Endodermal cell (in vitro differentiated cells): Measurements from ENCODE around the gene NRXN2. TPM values are rescaled to one million over a fixed set of nuclear protein-coding genes. Genes with fewer than 3 reads are reported as not detected.

Experiments used
- DNase-seq: peaks from one replicate; pipeline ENCODE4 v3.0.0-alpha.2; 2017
- H3K27ac ChIP-seq: 2 replicates; pipeline ENCODE4 v1.5.1; 2013; ENCODE audit warnings: mild to moderate bottlenecking, low read depth, low read length, moderate library complexity
- H3K27me3 ChIP-seq: 2 replicates; pipeline ENCODE4 v1.6.1; 2013; ENCODE audit warnings: mild to moderate bottlenecking, low read length, moderate library complexity; ENCODE audit not compliant: insufficient read depth, control insufficient read depth, poor library complexity, severe bottlenecking
- H3K36me3 ChIP-seq: 2 replicates; pipeline ENCODE4 v1.7.0; 2013; ENCODE audit warnings: mild to moderate bottlenecking, low read length, moderate library complexity; ENCODE audit not compliant: control insufficient read depth, insufficient read depth
- H3K4me1 ChIP-seq: one replicate; pipeline ENCODE4 v1.7.0; 2013; ENCODE audit warnings: low read length; ENCODE audit not compliant: control insufficient read depth, insufficient read depth
- H3K4me3 ChIP-seq: 2 replicates; pipeline ENCODE4 v1.5.1; 2013; ENCODE audit warnings: mild to moderate bottlenecking, low read length, moderate library complexity
- H3K9ac ChIP-seq: 2 replicates; pipeline ENCODE4 v1.6.1; 2013; ENCODE audit warnings: mild to moderate bottlenecking, low read length, moderate library complexity; ENCODE audit not compliant: poor library complexity, severe bottlenecking; ENCODE audit errors: extremely low read depth
- H3K9me3 ChIP-seq: 2 replicates; pipeline ENCODE4 v1.6.1; 2013; ENCODE audit warnings: mild to moderate bottlenecking, low read length, moderate library complexity; ENCODE audit not compliant: control insufficient read depth
- H3K27ac Mint-ChIP-seq: 2 replicates; pipeline ENCODE4 v1.8.0; 2020; ENCODE audit warnings: mixed read lengths
- H3K27me3 Mint-ChIP-seq: 2 replicates; pipeline ENCODE4 v1.8.0; 2021; ENCODE audit warnings: mild to moderate bottlenecking, mixed read lengths; ENCODE audit not compliant: insufficient read depth
- H3K36me3 Mint-ChIP-seq: 2 replicates; pipeline ENCODE4 v1.8.0; 2020; ENCODE audit warnings: low read depth, mixed read lengths
- H3K4me1 Mint-ChIP-seq: 2 replicates; pipeline ENCODE4 v1.8.0; 2020; ENCODE audit warnings: mixed read lengths
- H3K4me3 Mint-ChIP-seq: 2 replicates; pipeline ENCODE4 v1.8.0; 2020; ENCODE audit warnings: mild to moderate bottlenecking, moderate library complexity, mixed read lengths
- H3K9me3 Mint-ChIP-seq: 2 replicates; pipeline ENCODE4 v1.8.0; 2020; ENCODE audit warnings: mild to moderate bottlenecking, mixed read lengths
- CTCF ChIP-seq: fragments of 200-600 bp; sonication (generic); conservative IDR thresholded peaks from 2 replicates; pipeline ENCODE4 v1.5.0; 2021; ENCODE audit warnings: antibody characterized with exemption, mild to moderate bottlenecking
- WGBS, 2 experiments: methylation state at CpG; one replicate each; pipeline versions ENCODE4 v1.1.5 to v1.1.7; 2013; ENCODE audit warnings: missing lambda C conversion rate in 2 of 2, mixed read lengths in 1 of 2; ENCODE audit not compliant: insufficient coverage in 1 of 2, insufficient read length in 1 of 2; 5-methylcytosine and 5-hydroxymethylcytosine counted together
- total RNA-seq, 2 donors: library from RNA; stranded (reverse); fragmentation: NEBNext Ultra II Directional in 1 of 2; extraction: Animal tissue kit (Norgen Biotek cat#: 25700) in 1 of 2; gene quantifications; 2 replicates in 1 of 2; 3 replicates in 1 of 2; pipeline ENCODE4 v1.2.1, GENCODE V29; 2021

NRXN2 gene
- total RNA-seq, 2 donors from 2014 or later = 1.00 to 1.5 TPM

- DNase-seq = no peak
These were observed 4.0 kb upstream of the NRXN2 start for GRCh38 chr11:64726867-64727530.

GRCh38 chr11:64726211-64726641 lies 3.2 kb upstream of the NRXN2 start:
- H3K27ac Mint-ChIP-seq = no peak overlapping the region
- H3K36me3 ChIP-seq = no peaks in the 10 kb centered on the region
- peak overlapping the region; percentile 79 for H3K27ac ChIP-seq
- H3K4me3 Mint-ChIP-seq = no peak overlapping the region
- H3K4me1 Mint-ChIP-seq = peaks cover 7% of the 10 kb centered on the region
- TF ChIP-seq CTCF = no peak
- H3K9me3 ChIP-seq = no peaks in the 10 kb centered on the region
- no peaks in the 10 kb centered on the region for H3K4me1 ChIP-seq
- H3K27me3 ChIP-seq = peaks cover 28% of the 10 kb centered on the region
- no peaks in the 10 kb centered on the region for H3K36me3 Mint-ChIP-seq
- no peak overlapping the region for H3K4me3 ChIP-seq
- no peak for DNase-seq
- H3K27me3 Mint-ChIP-seq = peaks cover 35% of the 10 kb centered on the region
- H3K9me3 Mint-ChIP-seq = no peaks in the 10 kb centered on the region
- no peak overlapping the region for H3K9ac ChIP-seq
- WGBS, 2 experiments = 53 to 60% methylated on average over 5 to 9 of the region's 9 CpGs

More at GRCh38 chr11:64726867-64727530, 4.0 kb upstream of the NRXN2 start:
- Mint-ChIP-seq H3K4me3 (no peak overlapping the region), H3K9me3 (no peaks in the 10 kb centered on the region), H3K27ac (no peak overlapping the region), H3K36me3 (no peaks in the 10 kb centered on the region), H3K27me3 (peaks cover 28% of the 10 kb centered on the region), H3K4me1 (peaks cover 7% of the 10 kb centered on the region)
- no peaks in the 10 kb centered on the region for H3K4me1 ChIP-seq
- no peak for TF ChIP-seq CTCF
- no peak overlapping the region for H3K4me3 ChIP-seq
- no peaks in the 10 kb centered on the region for H3K36me3 ChIP-seq
- no peaks in the 10 kb centered on the region for H3K9me3 ChIP-seq
- H3K27ac ChIP-seq = no peak overlapping the region
- WGBS, 2 experiments = 88 to 100% methylated on average over 1 to 7 of the region's 7 CpGs
- peaks cover 20% of the 10 kb centered on the region for H3K27me3 ChIP-seq
- H3K9ac ChIP-seq = no peak overlapping the region

- no peak overlapping the region for H3K9ac ChIP-seq
- TF ChIP-seq CTCF = no peak
- 75 to 83% methylated on average over 2 to 7 of the region's 7 CpGs for WGBS, 2 experiments
- no peak overlapping the region for H3K4me3 Mint-ChIP-seq
- H3K27ac ChIP-seq = peak overlapping the region; percentile 79
- H3K27me3 ChIP-seq = peaks cover 32% of the 10 kb centered on the region
- DNase-seq = peak; percentile 39
- no peak overlapping the region for H3K27ac Mint-ChIP-seq
- no peaks in the 10 kb centered on the region for H3K9me3 ChIP-seq
- H3K9me3 Mint-ChIP-seq = no peaks in the 10 kb centered on the region
- no peaks in the 10 kb centered on the region for H3K36me3 Mint-ChIP-seq
- H3K4me1 ChIP-seq = no peaks in the 10 kb centered on the region
- H3K4me3 ChIP-seq = no peak overlapping the region
- peaks cover 7% of the 10 kb centered on the region for H3K4me1 Mint-ChIP-seq
- H3K27me3 Mint-ChIP-seq = peaks cover 40% of the 10 kb centered on the region
- H3K36me3 ChIP-seq = no peaks in the 10 kb centered on the region
These were observed 2.0 kb upstream of the NRXN2 start for GRCh38 chr11:64724863-64725532.
